Measurements from ENCODE around the gene JPH4. TPM values are rescaled to one million over a fixed set of nuclear protein-coding genes. Genes with fewer than 3 reads are reported as not detected.
"Not testable (repeated sequence)": the region's sequence is repeated elsewhere in the genome, so short reads cannot be mapped to it uniquely, and the experiment has no call there.

Gene JPH4
- polyA plus RNA-seq, 10 donors: 0.46 to 4.1 (median 1.2) TPM

DNA sequence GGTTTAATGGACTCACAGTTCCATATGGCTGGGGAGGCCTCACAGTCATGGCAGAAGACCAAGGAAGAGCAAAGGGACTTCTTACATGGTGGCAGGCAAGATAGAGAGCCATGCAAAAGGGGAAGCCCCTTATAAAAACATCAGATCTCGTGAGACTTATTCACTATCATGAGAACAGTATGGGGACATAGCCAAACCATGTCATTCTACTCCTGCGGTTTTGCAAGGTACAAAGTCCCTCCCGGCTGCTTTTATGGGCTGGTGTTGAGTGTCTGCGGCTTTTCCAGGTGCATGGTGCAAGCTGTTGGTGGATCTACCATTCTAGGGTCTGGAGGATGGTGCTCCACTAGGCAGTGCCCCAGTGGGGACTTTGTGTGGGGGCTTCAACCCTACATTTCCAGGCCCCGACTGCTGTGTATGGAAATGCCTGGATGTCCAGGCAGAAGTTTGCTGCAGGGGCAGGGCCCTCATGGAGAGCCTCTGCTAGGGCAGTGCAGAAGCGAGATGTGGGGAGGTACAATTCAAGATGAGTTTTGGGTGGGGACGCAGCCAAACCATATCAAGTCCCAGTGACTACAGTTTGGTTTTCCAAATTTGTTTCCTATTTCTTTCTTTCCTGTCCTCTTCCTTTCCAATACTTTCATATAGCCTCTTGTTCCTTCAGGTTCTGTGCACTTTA, 31.0 kb upstream of the JPH4 start:
- not testable (repeated sequence) for DNase-seq

GRCh38 chr14:23609001-23609400, 30.4 kb upstream of the JPH4 start:
- no peak for DNase-seq

DNA sequence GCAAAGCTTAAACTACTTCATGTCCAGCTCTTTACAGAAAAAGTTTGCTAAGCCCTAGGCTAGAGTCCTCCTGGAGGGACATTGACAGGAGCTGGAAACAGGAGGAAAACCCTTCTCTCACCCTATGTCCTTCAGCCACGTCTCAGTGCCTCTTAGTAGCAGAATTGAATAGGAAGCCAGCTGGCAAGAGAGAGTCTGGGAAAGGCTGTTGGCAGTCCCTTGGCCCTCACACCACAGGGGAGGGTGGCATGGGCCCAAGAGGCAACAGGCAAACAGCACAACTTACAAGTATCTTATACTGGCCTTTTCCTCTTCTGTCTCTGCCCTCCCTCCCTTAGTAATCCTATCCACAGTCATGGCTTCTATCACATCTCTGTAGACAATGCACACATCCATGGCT, 29.9 kb upstream of the JPH4 start:
- no peak for DNase-seq

GRCh38 chr14:23605931-23606585, 27.5 kb upstream of the JPH4 start:
- DNase-seq: no peak

GRCh38 chr14:23604675-23605170, 26.1 kb upstream of the JPH4 start:
- no peak for DNase-seq

DNA sequence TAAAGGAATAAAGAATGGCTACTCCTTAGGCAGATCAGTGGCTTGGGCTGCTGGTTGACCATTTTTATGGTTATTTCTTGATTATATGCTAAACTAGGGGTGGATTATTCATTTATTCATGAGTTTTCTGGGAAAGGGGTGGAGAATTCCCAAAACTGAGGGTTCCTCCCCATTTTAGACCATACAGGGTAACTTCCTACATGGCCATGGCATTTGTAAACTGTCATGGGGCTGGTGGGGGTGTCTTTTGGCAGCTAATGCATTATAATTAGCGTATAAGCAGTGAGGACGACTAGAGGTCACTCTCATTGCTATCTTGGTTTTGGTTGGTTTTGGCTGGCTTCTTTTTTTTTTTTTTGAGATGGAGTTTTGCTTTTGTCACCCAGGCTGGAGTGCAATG, 25.6 kb upstream of the JPH4 start:
- DNase-seq: no peak

DNA sequence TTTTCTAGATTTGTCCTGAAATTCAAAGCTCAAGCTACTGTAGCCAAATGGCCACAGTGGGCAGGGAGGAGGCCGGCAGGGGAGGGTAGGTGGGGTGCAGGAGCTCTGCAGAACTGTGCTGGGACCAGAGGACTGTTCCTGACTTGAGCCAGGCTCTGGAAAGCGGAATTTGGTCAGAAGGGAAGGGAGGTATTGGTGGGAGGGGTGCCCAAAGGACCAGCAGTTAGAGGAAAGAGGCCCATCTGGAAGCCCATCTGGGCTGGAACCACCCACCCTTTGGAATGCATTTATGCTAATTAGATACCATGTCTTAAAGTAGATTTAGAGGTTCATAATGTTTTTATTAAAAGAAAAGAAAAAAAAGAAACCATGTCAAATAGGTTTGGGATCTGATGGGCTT, 24.5 kb upstream of the JPH4 start:
- no peak for DNase-seq

DNA sequence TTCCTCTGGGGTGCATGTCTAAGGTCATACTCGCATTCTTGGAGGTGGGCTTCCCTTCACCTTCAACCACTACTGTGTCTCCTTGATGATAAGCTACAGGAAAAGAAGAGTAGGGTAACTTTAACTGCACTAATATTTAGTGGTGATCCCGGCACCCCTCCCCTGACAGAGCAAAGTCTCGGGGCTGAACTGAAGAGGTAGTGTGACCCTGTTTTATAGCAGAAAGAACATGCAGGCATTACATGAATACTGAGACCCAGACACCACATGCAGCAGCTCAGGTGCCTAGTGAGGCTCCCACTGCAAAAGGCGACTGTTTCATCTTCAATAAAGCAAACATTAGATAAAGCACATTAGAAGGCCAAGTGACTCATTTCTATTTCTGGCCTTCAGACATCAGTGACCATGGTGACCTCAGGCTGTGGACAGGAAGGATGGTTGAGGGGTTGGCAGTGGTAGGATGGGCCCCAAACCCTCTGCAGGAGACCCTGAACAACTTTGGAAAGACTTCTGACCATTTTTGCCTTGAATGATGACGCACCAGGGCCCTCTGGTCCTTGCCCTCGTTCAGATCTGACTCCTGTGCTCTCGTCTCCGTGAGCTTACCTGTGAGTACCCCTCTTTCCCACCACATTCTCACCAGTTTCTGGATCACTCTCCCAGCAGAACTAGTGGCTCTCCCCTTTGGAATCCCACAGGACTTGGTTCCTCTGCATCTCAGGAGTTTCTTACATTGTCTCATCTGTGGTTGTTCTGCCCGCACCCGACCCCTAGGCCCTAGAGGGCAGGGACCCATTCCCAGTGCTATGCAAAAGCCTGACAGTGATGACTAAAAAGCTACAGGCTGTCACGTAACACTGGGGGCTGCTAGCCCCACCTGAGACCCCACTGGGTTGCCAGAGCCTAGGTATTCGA, 23.8 kb upstream of the JPH4 start:
- DNase-seq: no peak

DNA sequence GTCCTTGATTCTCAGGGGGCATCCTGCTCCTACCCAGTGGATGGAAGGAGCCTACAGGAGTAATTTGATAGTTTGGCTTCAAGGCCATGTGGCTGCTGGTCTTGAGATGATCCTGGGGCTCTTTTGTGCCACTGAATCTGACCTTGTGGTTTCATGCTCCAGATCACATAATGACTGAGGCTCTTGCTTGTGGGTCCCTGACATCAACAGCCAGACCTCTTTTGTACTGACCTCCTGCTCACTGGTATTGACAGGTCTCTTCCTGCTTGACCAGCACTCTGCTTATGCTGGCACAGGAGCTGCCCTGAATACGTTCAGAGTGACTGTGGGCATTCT, 23.2 kb upstream of the JPH4 start:
- DNase-seq: no peak

DNA sequence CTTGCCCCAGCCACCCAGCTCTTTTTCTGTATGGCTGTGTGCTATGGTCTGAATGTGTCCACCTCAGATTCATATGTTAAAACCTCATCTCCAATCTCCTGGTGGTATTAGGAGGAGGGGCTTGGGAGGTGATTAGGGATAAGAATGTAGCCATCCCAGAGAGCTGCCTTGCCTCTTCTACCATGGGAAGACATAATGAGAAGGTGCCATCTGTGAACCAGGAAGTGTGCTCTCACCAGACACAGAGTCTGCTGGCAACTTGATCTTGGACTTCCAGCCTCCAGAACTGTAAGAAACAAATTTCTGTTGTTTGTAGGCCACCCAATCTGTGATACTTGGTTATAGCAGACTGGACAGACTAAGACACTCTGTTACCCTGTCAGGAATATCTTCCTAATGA, 22.8 kb upstream of the JPH4 start:
- no peak for DNase-seq

DNA sequence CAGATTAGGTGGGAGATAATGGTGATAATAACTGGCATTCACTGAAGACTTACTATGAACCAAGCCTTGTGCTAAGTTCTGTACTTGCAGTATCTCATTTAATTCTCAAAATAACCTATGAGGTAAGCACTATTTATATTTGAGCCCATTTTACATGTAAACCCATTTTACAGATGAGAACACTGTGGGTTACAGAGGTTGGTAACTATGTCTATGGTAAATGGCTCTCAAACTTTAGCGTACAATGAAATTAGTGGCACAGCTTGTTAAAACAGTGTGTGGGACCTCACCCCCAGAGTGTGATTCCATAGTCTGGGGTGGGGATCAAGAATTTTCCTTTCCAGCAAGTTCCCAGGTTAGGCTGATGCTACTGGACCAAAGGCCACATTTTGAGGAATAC, 22.2 kb upstream of the JPH4 start:
- DNase-seq: no peak

GRCh38 chr14:23600322-23600707, 21.7 kb upstream of the JPH4 start:
- DNase-seq: no peak

DNA sequence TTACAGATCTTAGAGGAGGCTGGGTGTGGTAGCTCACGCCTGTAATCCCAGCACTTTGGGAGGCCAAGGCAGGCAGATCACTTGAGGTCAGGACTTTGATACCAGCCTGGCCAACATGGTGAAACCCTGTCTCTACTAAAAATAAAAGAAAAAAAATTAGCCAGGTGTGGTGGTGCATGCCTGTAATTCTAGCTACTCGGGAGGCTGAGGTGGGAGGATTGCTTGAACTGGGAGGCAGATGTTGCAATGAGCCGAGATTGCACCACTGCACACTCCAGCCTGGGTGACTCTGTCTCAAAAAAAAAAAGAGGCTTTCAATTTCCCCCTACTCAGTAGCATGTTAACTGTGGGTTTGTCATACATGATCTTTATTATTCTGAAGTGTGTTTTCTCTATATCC, 15.6 kb upstream of the JPH4 start:
- not testable (repeated sequence) for DNase-seq

DNA sequence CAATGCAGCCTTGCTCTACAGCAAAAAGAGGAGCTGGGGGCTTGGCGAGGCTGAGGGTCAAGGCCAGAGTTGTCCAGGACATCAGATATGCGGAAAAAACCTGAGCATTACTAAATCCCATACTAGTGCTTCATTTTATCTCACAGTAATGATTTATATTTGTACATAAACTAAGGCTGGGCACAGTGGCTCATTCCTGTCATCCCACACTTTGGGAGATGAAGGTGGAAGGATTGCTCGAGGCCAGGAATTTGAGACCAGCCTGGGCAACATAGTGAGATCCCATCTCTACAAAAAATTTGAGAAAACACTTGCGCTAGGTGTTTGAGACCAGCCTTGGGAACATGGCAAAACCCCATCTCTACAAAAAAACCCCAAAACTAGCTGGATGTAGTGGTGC, 11.6 kb upstream of the JPH4 start:
- DNase-seq: no peak

- no peak for DNase-seq
Measured at GRCh38 chr14:23589606-23590005, 11.0 kb upstream of the JPH4 start.

GRCh38 chr14:23588884-23589598, 10.5 kb upstream of the JPH4 start:
- DNase-seq: peak; percentile 78 to 91 (median 89)

DNA sequence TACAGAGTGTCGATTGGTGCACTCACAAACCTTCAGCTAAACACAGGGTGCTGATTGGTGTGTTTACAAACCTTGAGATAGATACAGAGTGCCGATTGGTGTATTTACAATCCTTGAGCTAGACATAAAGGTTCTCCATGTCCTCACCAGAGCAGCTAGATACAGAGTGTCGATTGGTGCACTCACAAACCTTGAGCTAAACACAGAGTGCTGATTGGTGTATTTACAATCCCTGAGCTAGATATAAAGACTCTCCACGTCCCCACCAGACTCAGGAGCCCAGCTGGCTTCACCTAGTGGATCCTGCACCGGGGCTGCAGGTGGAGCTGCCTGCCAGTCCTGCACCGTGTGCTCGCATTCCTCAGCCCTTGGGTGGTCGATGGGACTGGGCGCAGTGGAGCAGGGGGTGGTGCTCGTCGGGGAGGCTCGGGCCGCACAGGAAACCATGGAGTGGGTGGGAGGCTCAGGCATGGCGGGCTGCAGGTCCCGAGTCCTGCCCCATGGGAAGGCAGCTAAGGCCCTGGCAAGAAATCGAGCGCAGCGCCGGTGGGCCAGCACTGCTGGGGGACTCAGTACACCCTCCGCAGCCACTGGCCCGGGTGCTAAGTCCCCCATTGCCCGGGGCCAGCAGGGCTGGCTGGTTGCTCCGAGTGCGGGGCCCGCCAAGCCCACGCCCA, 6.1 kb upstream of the JPH4 start:
- DNase-seq: not testable (repeated sequence)

GRCh38 chr14:23583761-23584526, 5.4 kb upstream of the JPH4 start:
- DNase-seq: not testable (repeated sequence)

- no peak for DNase-seq
Measured at GRCh38 chr14:23582906-23583760, 4.5 kb upstream of the JPH4 start.

GRCh38 chr14:23580948-23581281, 2.3 kb upstream of the JPH4 start:
- DNase-seq: no peak

Data from muscle of back (tissue), 11 donors.